ENCODE measurements around the gene SPECC1.

DNA sequence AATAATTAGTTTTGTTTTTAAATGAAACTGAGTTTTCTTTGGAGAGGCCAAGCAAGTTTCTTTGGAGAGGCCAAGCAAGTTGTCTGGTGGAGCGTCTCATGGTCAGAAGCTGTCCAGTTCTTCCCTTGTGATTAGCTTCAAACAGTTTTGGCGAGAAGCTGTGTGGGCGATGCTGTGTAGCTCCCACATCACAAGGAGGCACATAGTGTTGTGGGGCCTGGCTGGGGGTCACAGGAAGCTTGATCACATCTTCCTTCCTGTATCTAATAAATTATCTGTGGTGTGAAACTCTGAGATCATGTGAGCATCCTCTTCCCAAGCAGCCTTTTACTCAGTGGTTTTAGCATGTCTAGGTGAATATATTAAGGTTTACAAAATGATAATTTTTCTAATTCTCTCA is 33.9 kb downstream of the SPECC1 start:
- TF ChIP-seq POLR2AphosphoS5 (IDR thresholded peaks at IDR 0.05) (no peak), POLR2A (IDR thresholded peaks at IDR 0.05) (no peak)
- TF ChIP-seq, protein P1, sequence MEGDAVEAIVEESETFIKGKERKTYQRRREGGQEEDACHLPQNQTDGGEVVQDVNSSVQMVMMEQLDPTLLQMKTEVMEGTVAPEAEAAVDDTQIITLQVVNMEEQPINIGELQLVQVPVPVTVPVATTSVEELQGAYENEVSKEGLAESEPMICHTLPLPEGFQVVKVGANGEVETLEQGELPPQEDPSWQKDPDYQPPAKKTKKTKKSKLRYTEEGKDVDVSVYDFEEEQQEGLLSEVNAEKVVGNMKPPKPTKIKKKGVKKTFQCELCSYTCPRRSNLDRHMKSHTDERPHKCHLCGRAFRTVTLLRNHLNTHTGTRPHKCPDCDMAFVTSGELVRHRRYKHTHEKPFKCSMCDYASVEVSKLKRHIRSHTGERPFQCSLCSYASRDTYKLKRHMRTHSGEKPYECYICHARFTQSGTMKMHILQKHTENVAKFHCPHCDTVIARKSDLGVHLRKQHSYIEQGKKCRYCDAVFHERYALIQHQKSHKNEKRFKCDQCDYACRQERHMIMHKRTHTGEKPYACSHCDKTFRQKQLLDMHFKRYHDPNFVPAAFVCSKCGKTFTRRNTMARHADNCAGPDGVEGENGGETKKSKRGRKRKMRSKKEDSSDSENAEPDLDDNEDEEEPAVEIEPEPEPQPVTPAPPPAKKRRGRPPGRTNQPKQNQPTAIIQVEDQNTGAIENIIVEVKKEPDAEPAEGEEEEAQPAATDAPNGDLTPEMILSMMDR (IDR thresholded peaks at IDR 0.05) = no peak

Data from sigmoid colon (tissue), 4 donors.